ENCODE data around the gene SNURF. TPM values are rescaled to one million over a fixed set of nuclear protein-coding genes. Genes with fewer than 3 reads are reported as not detected.

SNURF gene
- total RNA-seq, 1 experiment from 2014 or later = 32.4 TPM

DNA sequence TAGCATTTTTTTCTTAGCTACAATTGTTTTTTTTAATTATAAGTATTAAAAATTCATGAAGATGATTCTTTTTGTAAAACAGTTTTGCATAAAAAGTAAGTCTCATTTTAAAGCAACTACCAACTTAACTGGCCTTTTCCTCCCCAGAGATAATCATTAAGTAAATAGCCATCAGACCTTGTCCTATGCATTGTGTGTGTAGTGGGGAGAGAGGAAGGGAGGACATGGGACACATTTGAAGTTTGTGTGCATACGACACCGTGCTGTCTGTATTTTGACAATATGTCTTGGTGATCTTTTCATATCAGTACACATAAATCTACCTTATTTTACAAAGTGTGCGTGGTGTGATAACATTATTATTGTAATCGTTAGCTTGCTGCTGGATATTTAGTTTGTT, 8.1 kb downstream of the SNURF start:
- H3K27me3 Mint-ChIP-seq (ENCODE audit: insufficient read depth, unreplicated experiment) = no peaks in the 10 kb centered on the region
- Histone ChIP-seq H3K36me3 (ENCODE audit: control insufficient read depth, insufficient read depth, low read length) (no peaks in the 10 kb centered on the region; the same call in 1 of the 2 replicates), H3K4me3 (ENCODE audit: low read depth, low read length) (no peak overlapping the region), H3K9me3 (no peaks in the 10 kb centered on the region), H3K4me1 (peaks cover 11% of the 10 kb centered on the region), H3K27me3 (replicated peaks; ENCODE audit: control insufficient read depth, insufficient read depth, low read length) (no peaks in the 10 kb centered on the region)
- ChIA-PET CTCF (no interaction called here), POLR2A (no interaction called here)
- intact Hi-C loops (cut with micrococcal nuclease; ENCODE audit: unreplicated experiment) = no loop called here
- no peak for TF ChIP-seq CTCF (IDR thresholded peaks at IDR 0.05; ENCODE audit: insufficient read depth in 1 of 2, low read depth in 1 of 2, low read length in 1 of 2, severe bottlenecking in 1 of 2, unreplicated experiment in 1 of 2)
- no TSS peak for BruUV-seq (replicated peaks)
- no peak overlapping the region for H3K27ac Mint-ChIP-seq (ENCODE audit: unreplicated experiment)
- H3K4me3 Mint-ChIP-seq (ENCODE audit: unreplicated experiment) = no peak overlapping the region
- no peak for DNase-seq
- peaks cover 45% of the 10 kb centered on the region for H3K36me3 Mint-ChIP-seq (ENCODE audit: insufficient read depth, unreplicated experiment)
- H3K9me3 Mint-ChIP-seq (ENCODE audit: unreplicated experiment) = no peaks in the 10 kb centered on the region
- H3K4me1 Mint-ChIP-seq (ENCODE audit: low read depth, unreplicated experiment) = no peaks in the 10 kb centered on the region

- ChIA-PET POLR2A (no interaction called here), CTCF (no interaction called here)
- Histone ChIP-seq H3K9me3 (peaks cover 4% of the 10 kb centered on the region; the same call in 1 of the 2 replicates), H3K36me3 (ENCODE audit: control insufficient read depth, insufficient read depth, low read length) (no peaks in the 10 kb centered on the region; the same call in 1 of the 2 replicates), H3K4me3 (ENCODE audit: low read depth, low read length) (no peak overlapping the region), H3K27me3 (replicated peaks; ENCODE audit: control insufficient read depth, insufficient read depth, low read length) (no peaks in the 10 kb centered on the region), H3K4me1 (peaks cover under 1% of the 10 kb centered on the region)
- TF ChIP-seq CTCF (IDR thresholded peaks at IDR 0.05; ENCODE audit: insufficient read depth in 1 of 2, low read depth in 1 of 2, low read length in 1 of 2, severe bottlenecking in 1 of 2, unreplicated experiment in 1 of 2) = no peak
- Mint-ChIP-seq H3K9me3 (ENCODE audit: unreplicated experiment) (no peaks in the 10 kb centered on the region), H3K4me3 (ENCODE audit: unreplicated experiment) (no peak overlapping the region), H3K36me3 (ENCODE audit: insufficient read depth, unreplicated experiment) (peaks cover 58% of the 10 kb centered on the region), H3K27ac (ENCODE audit: unreplicated experiment) (no peak overlapping the region), H3K4me1 (ENCODE audit: low read depth, unreplicated experiment) (no peaks in the 10 kb centered on the region), H3K27me3 (ENCODE audit: insufficient read depth, unreplicated experiment) (no peaks in the 10 kb centered on the region)
- no TSS peak for BruUV-seq (replicated peaks)
- intact Hi-C loops (cut with micrococcal nuclease; ENCODE audit: unreplicated experiment) = no loop called here
- DNase-seq = no peak
Observed at GRCh38 chr15:24966364-24967103, 11.7 kb downstream of the SNURF start.

- no peaks in the 10 kb centered on the region for H3K4me1 Mint-ChIP-seq (ENCODE audit: low read depth, unreplicated experiment)
- Histone ChIP-seq H3K36me3 (ENCODE audit: control insufficient read depth, insufficient read depth, low read length) (no peaks in the 10 kb centered on the region), H3K27me3 (replicated peaks; ENCODE audit: control insufficient read depth, insufficient read depth, low read length) (no peaks in the 10 kb centered on the region), H3K9me3 (peaks cover 4% of the 10 kb centered on the region; the same call in 1 of the 2 replicates), H3K4me3 (ENCODE audit: low read depth, low read length) (no peak overlapping the region), H3K4me1 (no peaks in the 10 kb centered on the region)
- peaks cover 61% of the 10 kb centered on the region for H3K36me3 Mint-ChIP-seq (ENCODE audit: insufficient read depth, unreplicated experiment)
- POLR2A ChIA-PET = no interaction called here
- H3K9me3 Mint-ChIP-seq (ENCODE audit: unreplicated experiment) = no peaks in the 10 kb centered on the region
- BruUV-seq (replicated peaks) = no TSS peak
- H3K27ac Mint-ChIP-seq (ENCODE audit: unreplicated experiment) = no peak overlapping the region
- DNase-seq = no peak
- no peak overlapping the region for H3K4me3 Mint-ChIP-seq (ENCODE audit: unreplicated experiment)
- intact Hi-C loops (cut with micrococcal nuclease; ENCODE audit: unreplicated experiment) = no loop called here
- TF ChIP-seq CTCF (IDR thresholded peaks at IDR 0.05; ENCODE audit: insufficient read depth in 1 of 2, low read depth in 1 of 2, low read length in 1 of 2, severe bottlenecking in 1 of 2, unreplicated experiment in 1 of 2) = no peak
- H3K27me3 Mint-ChIP-seq (ENCODE audit: insufficient read depth, unreplicated experiment) = no peaks in the 10 kb centered on the region
- CTCF ChIA-PET = no interaction called here
Observed at GRCh38 chr15:24971052-24971451, 16.3 kb downstream of the SNURF start.
